AG04450 (cell line): ENCODE data around the gene GUCA2B. TPM values are rescaled to one million over a fixed set of nuclear protein-coding genes. Genes with fewer than 3 reads are reported as not detected.

Experiments
- CTCF ChIA-PET: fragments of 300-600, 350-600 bp; formaldehyde crosslinking; extraction: SDS; loops from one replicate; lab custom pipeline; 2022; ENCODE audit warnings: antibody characterized with exemption, inconsistent platforms; lab: Charles Lee
- POLR2A ChIA-PET: fragments of 350-600 bp; formaldehyde crosslinking; extraction: SDS; loops from one replicate; lab custom pipeline; 2021; ENCODE audit warnings: antibody characterized with exemption, inconsistent platforms; lab: Yijun Ruan, JAX
- DNase-seq: peaks from one replicate; pipeline ENCODE4 v3.0.0-alpha.2; 2011; ENCODE audit warnings: low read depth, low spot score
- H3K27ac ChIP-seq: one replicate; pipeline ENCODE4 v1.5.1; 2012; ENCODE audit warnings: low read depth, low read length, control low read depth
- H3K27me3 ChIP-seq: one replicate; pipeline ENCODE4 v1.6.0; 2012; ENCODE audit warnings: low read length; ENCODE audit not compliant: control insufficient read depth, insufficient read depth
- H3K4me3 ChIP-seq: 2 replicates; pipeline ENCODE4 v1.5.1; 2011; ENCODE audit warnings: mild to moderate bottlenecking, low read depth, low read length, control low read depth
- H3K9me3 ChIP-seq: 2 replicates; pipeline ENCODE4 v1.5.1; 2012; ENCODE audit warnings: low read length; ENCODE audit not compliant: control insufficient read depth, insufficient read depth
- polyA plus RNA-seq: library from polyadenylated mRNA; depleted of rRNA; stranded (reverse); fragments of >200 nt; gene quantifications from 2 replicates; pipeline ENCODE4 v1.2.3, GENCODE V29; 2011
- TF ChIP-seq, protein P1 (sequence below): IDR thresholded peaks from 2 replicates; pipeline ENCODE4 v1.5.1; 2011; ENCODE audit warnings: low read depth, low read length, control low read depth, inconsistent platforms

GUCA2B gene
- polyA plus RNA-seq, 1 experiment, result not detected

- Histone ChIP-seq H3K27ac (no peak overlapping the region), H3K27me3 (no peaks in the 10 kb centered on the region), H3K4me3 (no peak overlapping the region), H3K9me3 (no peaks in the 10 kb centered on the region)
- DNase-seq, result no peak
- TF ChIP-seq, protein P1, sequence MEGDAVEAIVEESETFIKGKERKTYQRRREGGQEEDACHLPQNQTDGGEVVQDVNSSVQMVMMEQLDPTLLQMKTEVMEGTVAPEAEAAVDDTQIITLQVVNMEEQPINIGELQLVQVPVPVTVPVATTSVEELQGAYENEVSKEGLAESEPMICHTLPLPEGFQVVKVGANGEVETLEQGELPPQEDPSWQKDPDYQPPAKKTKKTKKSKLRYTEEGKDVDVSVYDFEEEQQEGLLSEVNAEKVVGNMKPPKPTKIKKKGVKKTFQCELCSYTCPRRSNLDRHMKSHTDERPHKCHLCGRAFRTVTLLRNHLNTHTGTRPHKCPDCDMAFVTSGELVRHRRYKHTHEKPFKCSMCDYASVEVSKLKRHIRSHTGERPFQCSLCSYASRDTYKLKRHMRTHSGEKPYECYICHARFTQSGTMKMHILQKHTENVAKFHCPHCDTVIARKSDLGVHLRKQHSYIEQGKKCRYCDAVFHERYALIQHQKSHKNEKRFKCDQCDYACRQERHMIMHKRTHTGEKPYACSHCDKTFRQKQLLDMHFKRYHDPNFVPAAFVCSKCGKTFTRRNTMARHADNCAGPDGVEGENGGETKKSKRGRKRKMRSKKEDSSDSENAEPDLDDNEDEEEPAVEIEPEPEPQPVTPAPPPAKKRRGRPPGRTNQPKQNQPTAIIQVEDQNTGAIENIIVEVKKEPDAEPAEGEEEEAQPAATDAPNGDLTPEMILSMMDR, result peak; percentile 98
- POLR2A ChIA-PET, result interaction anchor here (0.6 kb wide), 1 partner anchor 14 kb away, joined by 3 read pairs; no protein-coding TSS in a partner anchor
- CTCF ChIA-PET, result interaction anchor here (0.6 to 3.2 kb wide), 86 partner anchors 8 to 695 kb away, joined by 3 to 35 read pairs (median 4); partner anchors contain the start of genes C1orf50, CCDC30, GUCA2A and P3H1
Observed at GRCh38 chr1:42173155-42173933, 20.1 kb downstream of the GUCA2B start.

DNA sequence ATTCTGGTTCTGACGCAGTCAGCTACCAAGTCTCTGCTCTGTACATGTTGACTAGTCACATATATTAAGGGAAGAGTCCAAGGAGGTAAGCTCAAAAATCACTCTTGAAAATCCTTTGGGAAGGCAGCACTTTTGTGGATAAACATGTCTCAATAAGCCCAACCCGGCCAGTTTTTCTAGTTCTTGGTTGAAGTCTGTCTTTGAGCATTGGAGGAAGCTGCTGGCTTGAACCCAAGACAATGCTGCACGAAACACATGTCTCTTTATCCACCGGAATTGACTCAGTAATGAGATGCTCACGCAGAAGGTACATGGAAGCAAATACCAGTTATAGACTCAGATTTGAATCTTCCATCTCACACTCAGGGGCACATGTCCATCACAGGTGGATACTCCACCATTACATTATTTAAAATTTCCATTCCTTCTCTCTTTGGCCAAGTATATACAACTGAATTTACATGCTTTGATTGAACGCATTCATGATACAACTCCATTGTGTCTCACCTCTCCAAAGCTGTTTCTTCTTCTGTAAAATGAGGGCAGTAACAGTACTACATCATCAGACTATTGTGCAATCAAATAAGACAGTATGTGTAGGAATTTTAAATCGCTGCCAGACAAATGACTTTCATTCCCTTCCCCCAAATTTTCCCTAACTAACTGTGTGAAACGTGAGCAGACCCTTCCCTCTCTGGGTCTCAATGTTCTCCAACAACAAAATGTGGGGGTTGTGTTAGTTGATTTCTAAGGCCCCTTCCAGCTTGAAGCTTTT, 20.9 kb downstream of the GUCA2B start:
- no peak for DNase-seq
- Histone ChIP-seq H3K4me3 (no peak overlapping the region), H3K27ac (no peak overlapping the region), H3K9me3 (no peaks in the 10 kb centered on the region), H3K27me3 (no peaks in the 10 kb centered on the region)
- CTCF ChIA-PET, result interaction anchor here (0.6 to 3.2 kb wide), 83 partner anchors 10 to 696 kb away, joined by 3 to 35 read pairs (median 4); partner anchors contain the start of genes C1orf50, CCDC30, GUCA2A and P3H1
- TF ChIP-seq, protein P1, result no peak
- POLR2A ChIA-PET, result interaction anchor here (0.6 to 1.0 kb wide), 2 partner anchors 13 to 15 kb away, joined by 3 read pairs; no protein-coding TSS in a partner anchor

- TF ChIP-seq, protein P1, result no peak
- no peak for DNase-seq
- no peak overlapping the region for H3K4me3 ChIP-seq
- H3K27ac ChIP-seq, result no peak overlapping the region
- no peaks in the 10 kb centered on the region for H3K9me3 ChIP-seq
- ChIA-PET POLR2A (no interaction called here), CTCF (interaction anchor here (0.6 to 3.2 kb wide), 8 partner anchors 9 to 360 kb away, joined by 3 to 35 read pairs (median 11); partner anchors contain the start of gene GUCA2A)
- no peaks in the 10 kb centered on the region for H3K27me3 ChIP-seq
Observed at GRCh38 chr1:42175314-42176054, 22.3 kb downstream of the GUCA2B start.

- H3K9me3 ChIP-seq, result no peaks in the 10 kb centered on the region
- CTCF ChIA-PET, result interaction anchor here (0.5 to 1.7 kb wide), 8 partner anchors 16 to 394 kb away, joined by 3 to 11 read pairs (median 3); no protein-coding TSS in a partner anchor
- POLR2A ChIA-PET, result interaction anchor here (0.8 kb wide), 1 partner anchor 506 kb away, joined by 3 read pairs; no protein-coding TSS in a partner anchor
- no peak overlapping the region for H3K27ac ChIP-seq
- DNase-seq, result no peak
- no peaks in the 10 kb centered on the region for H3K27me3 ChIP-seq
- no peak overlapping the region for H3K4me3 ChIP-seq
- TF ChIP-seq, protein P1, result peak; percentile 78
Observed at GRCh38 chr1:42176902-42177519, 23.8 kb downstream of the GUCA2B start.
